ENCODE results near the gene NDRG3.

DNA sequence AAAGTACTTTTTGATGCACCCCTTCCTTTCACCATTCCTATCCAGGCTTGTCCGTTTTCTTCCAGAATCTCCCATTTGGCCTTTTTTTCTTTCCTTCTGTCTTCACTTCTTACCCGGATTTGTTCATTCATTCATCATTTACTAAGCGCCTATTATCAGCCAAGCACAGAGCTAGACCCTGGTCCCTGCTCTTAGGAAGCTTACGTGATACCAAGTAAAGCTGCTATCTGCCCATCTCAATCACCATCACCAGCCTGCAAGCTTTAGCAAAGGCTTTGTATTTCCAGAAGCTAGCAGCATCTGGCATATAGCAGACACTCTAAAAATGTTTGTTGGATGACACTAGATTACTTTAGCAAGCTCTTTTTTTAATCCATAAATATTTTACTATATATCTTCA lies 4.8 kb downstream of the NDRG3 start:
- no peak for TF ChIP-seq CTCF (IDR thresholded peaks at IDR 0.05; ENCODE audit: extremely low read depth in 1 of 2, insufficient read depth in 1 of 2, low read depth in 1 of 2, low read length in 2 of 2)
- TF ChIP-seq EZH2 (IDR thresholded peaks at IDR 0.05; ENCODE audit: borderline replicate concordance, low read depth, low read length, severe bottlenecking) = no peak
